Osteocyte (in vitro differentiated cells): ENCODE data around the gene GET4. TPM values are rescaled to one million over a fixed set of nuclear protein-coding genes. Genes with fewer than 3 reads are reported as not detected.

Source experiments
- DNase-seq: peaks from one replicate; pipeline ENCODE4 v3.0.0; 2021; ENCODE audit warnings: mixed read lengths; ENCODE audit not compliant: unreplicated experiment; ENCODE audit errors: extremely low spot score
- H3K27ac Mint-ChIP-seq: one replicate; pipeline ENCODE4 v1.8.0; 2021; ENCODE audit warnings: mild to moderate bottlenecking, mixed read lengths; ENCODE audit not compliant: unreplicated experiment
- H3K27me3 Mint-ChIP-seq: one replicate; pipeline ENCODE4 v1.8.0; 2021; ENCODE audit warnings: mixed read lengths; ENCODE audit not compliant: unreplicated experiment
- H3K36me3 Mint-ChIP-seq: one replicate; pipeline ENCODE4 v1.8.0; 2021; ENCODE audit warnings: mixed read lengths; ENCODE audit not compliant: unreplicated experiment
- H3K4me1 Mint-ChIP-seq: one replicate; pipeline ENCODE4 v1.8.0; 2021; ENCODE audit warnings: mixed read lengths; ENCODE audit not compliant: unreplicated experiment
- H3K4me3 Mint-ChIP-seq: one replicate; pipeline ENCODE4 v1.8.0; 2021; ENCODE audit warnings: mild to moderate bottlenecking, moderate library complexity, mixed read lengths; ENCODE audit not compliant: unreplicated experiment
- H3K9me3 Mint-ChIP-seq: one replicate; pipeline ENCODE4 v1.8.0; 2021; ENCODE audit warnings: mixed read lengths; ENCODE audit not compliant: unreplicated experiment
- CTCF ChIP-seq: fragments of 200-600 bp; sonication (generic); IDR thresholded peaks from 2 replicates; pipeline ENCODE4 v1.5.0; 2021; ENCODE audit warnings: antibody characterized with exemption, mild to moderate bottlenecking, moderate library complexity
- total RNA-seq: library from RNA; stranded (reverse); gene quantifications from 2 replicates; pipeline ENCODE4 v1.2.1, GENCODE V29; 2021

The GET4 gene
- total RNA-seq, 1 donor from 2014 or later = 33.7 TPM

- TF ChIP-seq CTCF = no peak
- Mint-ChIP-seq H3K36me3 (peaks cover 35% of the 10 kb centered on the region), H3K4me1 (no peaks in the 10 kb centered on the region), H3K4me3 (no peak overlapping the region), H3K27ac (no peak overlapping the region), H3K27me3 (no peaks in the 10 kb centered on the region), H3K9me3 (no peaks in the 10 kb centered on the region)
- no peak for DNase-seq
These were observed 18.0 kb downstream of the GET4 start for GRCh38 chr7:894164-894867.

- Mint-ChIP-seq H3K4me1 (no peaks in the 10 kb centered on the region), H3K27me3 (no peaks in the 10 kb centered on the region), H3K4me3 (no peak overlapping the region), H3K27ac (no peak overlapping the region), H3K36me3 (peaks cover 35% of the 10 kb centered on the region), H3K9me3 (no peaks in the 10 kb centered on the region)
- no peak for DNase-seq
- no peak for TF ChIP-seq CTCF
These were observed 18.6 kb downstream of the GET4 start for GRCh38 chr7:894927-895450.

- H3K27me3 Mint-ChIP-seq = no peaks in the 10 kb centered on the region
- TF ChIP-seq CTCF = no peak
- H3K9me3 Mint-ChIP-seq = no peaks in the 10 kb centered on the region
- no peak overlapping the region for H3K4me3 Mint-ChIP-seq
- no peak overlapping the region for H3K27ac Mint-ChIP-seq
- H3K4me1 Mint-ChIP-seq = no peaks in the 10 kb centered on the region
- DNase-seq = no peak
- peaks cover 35% of the 10 kb centered on the region for H3K36me3 Mint-ChIP-seq
These were observed 19.2 kb downstream of the GET4 start for GRCh38 chr7:895451-896052.

- TF ChIP-seq CTCF = no peak
- H3K36me3 Mint-ChIP-seq = peaks cover 33% of the 10 kb centered on the region
- no peaks in the 10 kb centered on the region for H3K27me3 Mint-ChIP-seq
- H3K9me3 Mint-ChIP-seq = no peaks in the 10 kb centered on the region
- H3K4me1 Mint-ChIP-seq = peaks cover 3% of the 10 kb centered on the region
- H3K27ac Mint-ChIP-seq = no peak overlapping the region
- no peak overlapping the region for H3K4me3 Mint-ChIP-seq
- no peak for DNase-seq
These were observed 20.2 kb downstream of the GET4 start for GRCh38 chr7:896346-897075.

- no peak overlapping the region for H3K4me3 Mint-ChIP-seq
- no peak for TF ChIP-seq CTCF
- H3K4me1 Mint-ChIP-seq = peaks cover 6% of the 10 kb centered on the region
- peaks cover 32% of the 10 kb centered on the region for H3K36me3 Mint-ChIP-seq
- H3K27ac Mint-ChIP-seq = no peak overlapping the region
- H3K9me3 Mint-ChIP-seq = no peaks in the 10 kb centered on the region
- no peak for DNase-seq
- H3K27me3 Mint-ChIP-seq = no peaks in the 10 kb centered on the region
These were observed 20.7 kb downstream of the GET4 start for GRCh38 chr7:897086-897485.
